Heart left ventricle (tissue), 16 donors: ENCODE data around the gene RNASE3. TPM values are rescaled to one million over a fixed set of nuclear protein-coding genes. Genes with fewer than 3 reads are reported as not detected.
"Not testable (repeated sequence)": the region's sequence is repeated elsewhere in the genome, so short reads cannot be mapped to it uniquely, and the experiment has no call there.

Source experiments
- ATAC-seq, 4 donors: fragments of 200-7000 bp; cut with Tn5 transposase; one replicate each; pipeline ENCODE4 v1.9.1; 2020 to 2022; ENCODE audit warnings: moderate library complexity in 4 of 4, mild to moderate bottlenecking in 3 of 4, moderate number of reproducible peaks in 1 of 4
- DNase-seq, 5 donors: peaks; one replicate each; pipeline ENCODE4 v3.0.0-alpha.2; 2020
- H3K27ac ChIP-seq, 12 donors: fragments of 200-600 bp; sonication (generic) in 4 of 12; one replicate each; pipeline versions ENCODE4 v1.5.0 to v1.8.0; 2016 to 2022; ENCODE audit warnings: mild to moderate bottlenecking in 2 of 12
- H3K27me3 ChIP-seq, 9 donors: fragments of 200-600 bp; sonication (generic) in 2 of 9; one replicate each; pipeline versions ENCODE4 v1.5.1 to v1.8.0; 2016 to 2022; ENCODE audit warnings: mild to moderate bottlenecking in 3 of 9
- H3K36me3 ChIP-seq, 9 donors: fragments of 200-600 bp; sonication (generic) in 2 of 9; one replicate each; pipeline versions ENCODE4 v1.5.0 to v1.8.0; 2018 to 2022; ENCODE audit warnings: mild to moderate bottlenecking in 2 of 9
- H3K4me1 ChIP-seq, 12 donors: fragments of 200-600 bp; sonication (generic) in 4 of 12; one replicate each; pipeline versions ENCODE4 v1.5.0 to v1.8.0; 2016 to 2022; ENCODE audit warnings: mild to moderate bottlenecking in 3 of 12
- H3K4me3 ChIP-seq, 12 donors: fragments of 200-600 bp; sonication (generic) in 4 of 12; one replicate each; pipeline versions ENCODE4 v1.5.0 to v1.8.0; 2017 to 2022; ENCODE audit warnings: mild to moderate bottlenecking in 9 of 12, moderate library complexity in 4 of 12
- H3K9me3 ChIP-seq, 12 donors: fragments of 200-600 bp; sonication (generic) in 4 of 12; one replicate each; pipeline versions ENCODE4 v1.5.0 to v1.8.0; 2016 to 2022; ENCODE audit warnings: mild to moderate bottlenecking in 1 of 12
- CTCF ChIP-seq, 12 donors: fragments of 200-600 bp; sonication (generic) in 4 of 12; IDR thresholded peaks; one replicate each; pipeline versions ENCODE4 v1.5.0 to v1.8.0; 2018 to 2022; ENCODE audit warnings: antibody characterized with exemption in 12 of 12, mild to moderate bottlenecking in 5 of 12
- POLR2A ChIP-seq, 2 donors: fragments of 450-650 bp; IDR thresholded peaks; one replicate each; pipeline ENCODE4 v1.6.1; 2017; ENCODE audit warnings: antibody characterized with exemption in 2 of 2, mild to moderate bottlenecking in 2 of 2, moderate library complexity in 2 of 2
- WGBS, 4 donors: extraction: QIAGEN DNeasy Blood & Tissue Kit in 2 of 4; methylation state at CpG; one replicate each; pipeline versions ENCODE4 v1.1.5 to v1.1.7; 2013 to 2018; 5-methylcytosine and 5-hydroxymethylcytosine counted together
- intact Hi-C, 10 donors: fragments of 100-400 bp; cut with DNase I; formaldehyde crosslinking; loops; one replicate each; pipeline versions ENCODE4 v1.11.1 to v1.14.2; 2022
- polyA plus RNA-seq, 2 donors: library from polyadenylated mRNA; stranded (reverse); fragments of 200-250 nt; gene quantifications; one replicate each; pipeline ENCODE4 v1.2.3, GENCODE V29; 2013
- total RNA-seq, 9 donors: library from RNA; depleted of rRNA in 2 of 9; stranded (reverse); fragments of >200 nt in 2 of 9; fragmentation: NEBNext Ultra II Directional in 3 of 9; extraction: Animal tissue kit (Norgen Biotek cat#: 25700) in 3 of 9; gene quantifications; one replicate each; pipeline versions ENCODE4 v1.1.0 to v1.2.4, GENCODE V29; 2016 to 2023
- donor health status: ischemic (EF 13 %, LVEDD 7.1; RV severe dilation, severe dysfunction).
- donor health status: healthy with polysubstance abuse.
- donor health status: DM: no; HTN: yes; CAD: no.
- donor health status: DM: no; HTN: no; CAD: no.
- donor health status: ischemic (EF 25% LVEDD 6.9; RV normal size, moderate dysfunction).
- donor health status: ischemic (EF 25% LVEDD 5.7; RV mildly dilated, moderate dysfunction).
- donor health status: healthy.
- donor health status: DM: yes; HTN: yes; CAD: no.
- donor health status: ischemic (EF 35%, LVEDD 5.7; RV mildly dilated, moderate dysfunction).
- donor health status: nonischemic (EF 11% LVEDD 7.7; RV severe dilation, severe dysfunction).
- donor health status: DM: yes; HTN: yes; CAD: no.
- donor health status: PGD.
- donor health status: ischemic (EF 29% LVEDD 5.4; RV normal size, mild dysfunction).
- donor health status: nonischemic (EF 23%, LVEDD 6.1; RV moderate dilation, normal function).

The RNASE3 gene
- total and polyA plus RNA-seq, 11 donors, result 0.12 to 0.61 (median 0.38) TPM; not detected in 8

- ATAC-seq (no peak), DNase-seq (no peak)
- no peaks in the 10 kb centered on the region for H3K27me3 ChIP-seq
- no peaks in the 10 kb centered on the region for H3K36me3 ChIP-seq
- TF ChIP-seq CTCF (IDR thresholded peaks at IDR 0.05) (no peak), POLR2A (IDR thresholded peaks at IDR 0.05) (no peak)
- intact Hi-C loops, result no loop called here
- no peak overlapping the region for H3K27ac ChIP-seq
- H3K4me3 ChIP-seq, result no peak overlapping the region
- no peaks in the 10 kb centered on the region for H3K4me1 ChIP-seq
- 80 to 91% (median 83%) methylated on average over 2 of the region's 2 CpGs for WGBS, 4 donors
- no peaks in the 10 kb centered on the region for H3K9me3 ChIP-seq
Observed at GRCh38 chr14:20905676-20906075, 14.5 kb downstream of the RNASE3 start.

- no peaks in the 10 kb centered on the region for H3K27me3 ChIP-seq
- ATAC-seq (no peak), DNase-seq (no peak)
- H3K4me1 ChIP-seq, result no peaks in the 10 kb centered on the region
- H3K36me3 ChIP-seq, result no peaks in the 10 kb centered on the region
- intact Hi-C loops, result no loop called here
- no peaks in the 10 kb centered on the region for H3K9me3 ChIP-seq
- TF ChIP-seq CTCF (IDR thresholded peaks at IDR 0.05) (no peak), POLR2A (IDR thresholded peaks at IDR 0.05) (no peak)
- H3K4me3 ChIP-seq, result no peak overlapping the region
- WGBS, 4 donors, result 92 to 100% (median 98%) methylated on average over 1 of the region's 1 CpG
- H3K27ac ChIP-seq, result no peak overlapping the region
Observed at GRCh38 chr14:20907214-20907613, 16.0 kb downstream of the RNASE3 start.

GRCh38 chr14:20910822-20911221 is 19.6 kb downstream of the RNASE3 start:
- H3K4me1 ChIP-seq, H3K36me3 ChIP-seq, H3K9me3 ChIP-seq, H3K27ac ChIP-seq, H3K27me3 ChIP-seq, DNase-seq, ATAC-seq, H3K4me3 ChIP-seq, intact Hi-C loops: not testable (repeated sequence)
- 71 to 79% (median 76%) methylated on average over 10 to 14 of the region's 14 CpGs for WGBS, 4 donors

GRCh38 chr14:20919038-20919756 is 28.0 kb downstream of the RNASE3 start:
- H3K27me3 ChIP-seq, H3K36me3 ChIP-seq, H3K4me3 ChIP-seq, H3K27ac ChIP-seq, intact Hi-C loops, H3K9me3 ChIP-seq, H3K4me1 ChIP-seq: not testable (repeated sequence)
- ATAC-seq (peak in 1 of 4 donors; percentile 54), DNase-seq (peak in 1 of 5 donors; percentile 41)
- 74 to 79% (median 77%) methylated on average over 10 to 11 of the region's 11 CpGs for WGBS, 4 donors

GRCh38 chr14:20923766-20924297 is 32.6 kb downstream of the RNASE3 start:
- H3K4me3 ChIP-seq, H3K4me1 ChIP-seq, H3K27me3 ChIP-seq, H3K36me3 ChIP-seq, ATAC-seq, H3K9me3 ChIP-seq, intact Hi-C loops, H3K27ac ChIP-seq, DNase-seq: not testable (repeated sequence)
- WGBS, 4 donors, result 17 to 50% (median 30%) methylated on average over 2 of the region's 2 CpGs
